GM19324 (cell line): Measurements from ENCODE around the gene PHACTR2.

Experiments
- ATAC-seq: cut with Tn5 transposase; IDR thresholded peaks from one replicate; pipeline ENCODE4 v1.9.1; 2021; ENCODE audit warnings: mild to moderate bottlenecking, moderate library complexity; ENCODE audit not compliant: unreplicated experiment, low FRiP score

The PHACTR2 gene

DNA sequence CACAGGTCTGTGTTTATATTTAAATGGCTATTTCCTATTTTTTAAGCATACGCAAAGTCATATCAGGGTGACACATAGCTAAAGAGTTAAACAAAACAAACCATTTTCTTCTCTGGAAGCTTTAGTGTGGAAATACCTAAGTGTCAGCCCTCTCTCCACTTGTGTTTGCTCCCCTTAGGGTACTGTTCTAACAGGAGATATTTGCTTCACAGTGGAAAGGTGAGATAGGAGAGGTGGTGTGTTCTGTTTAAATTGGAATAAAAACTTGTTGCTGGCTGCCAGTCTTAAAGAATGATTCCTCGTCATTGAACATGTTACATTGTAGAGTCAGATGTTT, 18.9 kb downstream of the PHACTR2 start:
- no peak for ATAC-seq

DNA sequence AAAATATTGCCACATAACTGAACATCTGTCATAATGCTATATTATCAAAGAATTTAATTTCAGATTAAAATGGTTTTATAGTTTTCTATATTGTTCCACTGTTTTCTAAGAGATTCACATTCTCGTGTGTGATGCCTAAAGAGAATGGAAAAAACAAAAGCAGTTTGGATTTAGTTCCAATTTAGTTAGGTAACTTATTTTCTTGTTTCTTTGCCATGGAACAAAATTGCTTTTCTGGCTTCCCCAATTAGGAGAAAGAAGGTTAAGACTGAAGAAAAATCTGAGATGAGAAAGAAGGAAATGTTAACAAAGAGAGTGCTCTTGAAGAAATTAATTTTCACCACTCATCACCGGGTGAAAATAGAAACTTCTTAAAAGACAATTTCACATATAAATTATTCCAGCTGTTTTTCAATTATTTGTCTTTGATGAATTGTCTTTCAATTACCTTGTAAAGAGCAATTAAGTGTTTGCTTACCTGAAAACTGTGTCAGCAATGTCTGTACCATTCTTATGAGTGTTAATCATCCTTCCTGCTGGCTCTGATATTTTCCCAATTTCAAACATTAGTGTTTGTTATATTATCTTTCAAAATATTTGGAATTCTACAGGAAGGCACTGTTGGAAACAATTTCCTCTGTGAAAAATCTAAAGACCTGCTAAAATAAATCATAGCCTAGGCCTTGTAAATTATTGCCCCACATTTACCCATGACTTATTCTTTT, 19.5 kb downstream of the PHACTR2 start:
- no peak for ATAC-seq

DNA sequence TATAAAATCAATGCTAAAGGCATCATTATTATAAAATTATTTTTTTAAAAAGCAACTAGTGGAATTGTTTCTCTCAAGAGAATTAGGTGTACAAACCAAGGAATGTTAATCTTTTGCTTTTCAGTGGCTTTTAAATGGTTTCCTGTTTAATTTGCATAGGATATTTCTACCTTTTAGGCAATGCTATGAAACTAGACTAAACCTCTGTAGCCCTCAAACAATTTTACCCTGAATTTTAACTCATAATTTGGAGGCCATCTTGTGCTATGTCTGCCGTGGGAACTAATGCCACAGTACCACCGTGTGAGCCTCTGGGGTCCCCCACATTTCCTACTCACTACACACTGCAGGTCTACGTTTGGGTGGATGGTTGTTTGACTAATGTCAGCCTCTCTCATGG, 20.6 kb downstream of the PHACTR2 start:
- no peak for ATAC-seq

DNA sequence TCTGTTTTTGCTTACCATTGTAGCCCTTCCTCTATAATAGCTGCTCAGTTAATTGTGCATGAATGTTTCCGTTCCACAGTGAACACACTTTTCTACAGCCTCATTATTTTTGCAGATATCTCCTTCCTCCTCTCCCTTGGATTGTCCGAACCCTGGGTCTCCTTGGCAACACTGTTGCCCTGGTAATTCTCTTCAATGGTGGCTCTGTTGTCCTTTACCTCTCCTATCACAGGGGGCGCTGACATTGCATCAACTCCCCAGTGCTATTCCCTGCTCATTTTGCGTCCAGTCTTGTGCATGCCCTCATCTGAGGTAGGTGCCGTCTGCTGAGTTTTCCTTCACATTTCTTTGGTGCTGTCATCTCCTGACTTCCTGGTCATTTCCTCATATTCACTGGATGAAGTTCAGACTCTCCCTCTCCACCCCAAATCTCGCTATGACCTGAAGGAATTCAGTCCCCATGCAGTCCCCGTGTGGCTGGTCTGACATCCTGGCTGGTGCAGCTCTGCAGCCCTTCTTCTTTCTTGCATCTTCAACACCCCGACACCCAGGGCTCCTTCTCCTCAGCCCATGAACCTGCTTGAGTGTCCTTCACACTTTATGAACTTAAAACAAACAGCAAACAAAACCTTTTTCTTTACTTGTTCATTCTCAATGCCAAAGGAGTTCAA, 21.1 kb downstream of the PHACTR2 start:
- ATAC-seq, result no peak

DNA sequence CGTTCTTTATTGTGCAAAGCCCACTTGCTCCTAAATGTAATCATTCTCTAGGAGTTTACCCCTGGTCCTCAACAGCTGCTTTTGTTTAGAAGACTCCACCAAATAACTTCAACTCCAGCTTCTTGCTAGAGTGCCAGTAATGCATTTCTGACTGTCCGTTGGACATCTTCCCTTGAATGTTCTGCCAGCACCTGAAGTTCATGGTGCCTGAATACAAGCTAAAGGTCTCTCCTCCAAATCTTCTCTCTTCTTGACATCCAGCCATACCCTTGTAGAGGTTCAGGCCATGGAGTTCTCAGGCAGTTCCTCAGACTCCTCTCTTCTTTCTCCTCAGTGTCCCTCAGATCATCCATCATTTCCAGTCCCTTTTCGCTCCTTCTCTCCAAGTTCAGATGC, 21.7 kb downstream of the PHACTR2 start:
- ATAC-seq, result no peak

DNA sequence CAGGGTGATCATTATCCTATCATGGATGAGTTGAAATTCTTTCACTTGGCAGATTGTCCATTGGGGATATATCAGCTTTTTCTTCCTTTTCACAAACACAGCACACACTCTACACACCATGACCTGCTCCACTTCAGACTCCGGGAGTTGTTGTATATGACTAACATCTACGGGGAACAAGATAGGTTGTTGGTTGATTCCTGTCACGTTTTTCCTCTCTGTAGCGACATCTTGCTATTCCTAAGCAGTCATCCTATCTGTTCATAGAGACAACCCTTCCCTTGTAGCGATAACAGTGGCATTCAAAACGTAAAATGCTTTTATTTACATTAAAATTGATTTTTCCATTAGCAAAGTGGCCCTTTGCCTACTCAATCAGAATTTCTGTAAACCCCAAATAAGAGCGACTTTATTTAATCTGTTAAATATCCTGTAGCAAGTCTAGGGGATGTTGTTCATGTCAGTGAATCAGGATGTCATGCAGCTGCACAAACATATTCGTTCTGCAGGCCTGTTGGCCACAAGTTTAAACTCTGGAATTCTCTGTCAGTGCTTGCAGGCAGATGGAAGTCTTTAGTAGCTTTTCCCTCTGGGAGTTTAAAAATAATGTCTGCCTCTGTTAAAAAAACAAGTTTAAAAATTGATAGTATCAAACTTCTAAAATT, 23.1 kb downstream of the PHACTR2 start:
- no peak for ATAC-seq

DNA sequence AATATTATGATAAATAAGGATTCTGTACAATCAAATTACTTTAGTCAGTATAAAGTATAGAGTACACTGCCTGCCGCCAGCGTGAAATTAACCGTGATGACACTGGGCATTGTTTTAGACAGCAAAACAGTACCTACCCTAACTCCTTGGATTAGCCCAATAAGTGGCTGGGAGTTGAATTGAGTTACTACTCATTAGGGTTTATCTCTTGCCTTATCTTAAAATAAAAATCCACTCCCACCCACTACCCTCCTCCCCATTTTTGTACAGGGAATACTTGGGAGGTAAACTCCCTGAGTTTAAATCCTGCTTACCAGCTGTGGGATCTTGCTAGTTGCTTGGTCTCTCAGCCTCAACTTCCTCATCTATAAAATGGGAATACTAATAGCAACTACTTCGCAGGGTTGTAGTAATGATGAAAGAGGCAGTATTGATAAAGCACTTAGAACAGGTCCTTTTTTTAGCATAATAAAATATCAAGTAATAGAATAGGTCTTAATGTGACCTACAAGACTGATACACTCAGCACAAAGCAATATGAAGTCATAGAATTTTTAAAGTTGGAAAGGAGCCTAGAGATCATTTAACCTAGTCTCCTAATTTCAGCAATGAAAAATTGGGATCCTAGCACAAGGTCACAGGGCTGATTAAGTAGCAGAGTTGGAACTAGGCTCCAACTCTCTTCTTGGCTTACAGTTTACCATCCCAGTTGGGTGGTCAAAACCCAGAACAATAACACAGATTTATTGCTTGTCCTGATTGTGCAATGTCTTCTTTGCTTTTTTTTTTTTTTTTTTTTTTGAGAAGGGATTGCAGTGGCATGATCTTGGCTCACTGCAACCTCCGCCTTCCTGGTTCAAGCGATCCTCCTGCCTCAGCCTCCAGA, 23.8 kb downstream of the PHACTR2 start:
- no peak for ATAC-seq

DNA sequence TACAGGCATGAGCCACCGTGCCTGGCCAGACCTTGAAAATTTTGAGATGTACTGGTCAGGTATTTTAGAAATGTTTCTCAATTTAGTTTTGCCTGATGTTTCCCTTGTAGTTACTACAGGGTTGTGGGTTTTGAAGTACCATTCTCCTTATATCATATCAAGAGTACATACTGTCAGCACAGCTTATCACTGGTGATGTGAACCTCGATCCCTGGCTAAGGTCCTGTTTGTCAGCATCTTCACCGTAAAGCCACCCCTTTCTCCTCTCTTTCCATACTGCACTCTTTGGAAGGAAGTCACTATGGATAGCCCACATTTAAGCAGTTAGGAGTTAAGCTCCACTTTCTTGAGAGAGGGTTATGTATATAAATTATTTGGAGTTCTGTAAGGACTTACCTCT, 27.8 kb downstream of the PHACTR2 start:
- no peak for ATAC-seq

- ATAC-seq, result no peak
Observed at GRCh38 chr6:143707697-143708096, 29.9 kb downstream of the PHACTR2 start.

DNA sequence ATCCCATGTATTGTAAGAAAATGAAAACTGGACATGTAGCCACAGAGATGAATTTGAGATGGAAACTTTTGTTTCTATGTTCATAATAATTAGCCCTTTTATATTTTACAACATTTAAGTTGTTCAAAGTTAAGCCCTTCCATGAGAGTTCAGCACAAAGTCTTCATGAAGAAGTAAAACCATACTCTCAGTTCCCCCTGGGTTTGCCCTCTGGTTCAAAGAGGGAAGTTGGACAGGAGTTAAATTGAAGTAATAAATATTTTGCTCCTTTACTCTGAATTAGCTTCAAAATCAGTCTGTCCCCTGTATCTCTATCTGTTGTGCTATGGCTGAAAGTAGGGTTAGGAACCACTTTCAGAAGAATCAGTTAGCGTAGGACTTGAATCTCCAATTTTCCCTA, 31.1 kb downstream of the PHACTR2 start:
- no peak for ATAC-seq

DNA sequence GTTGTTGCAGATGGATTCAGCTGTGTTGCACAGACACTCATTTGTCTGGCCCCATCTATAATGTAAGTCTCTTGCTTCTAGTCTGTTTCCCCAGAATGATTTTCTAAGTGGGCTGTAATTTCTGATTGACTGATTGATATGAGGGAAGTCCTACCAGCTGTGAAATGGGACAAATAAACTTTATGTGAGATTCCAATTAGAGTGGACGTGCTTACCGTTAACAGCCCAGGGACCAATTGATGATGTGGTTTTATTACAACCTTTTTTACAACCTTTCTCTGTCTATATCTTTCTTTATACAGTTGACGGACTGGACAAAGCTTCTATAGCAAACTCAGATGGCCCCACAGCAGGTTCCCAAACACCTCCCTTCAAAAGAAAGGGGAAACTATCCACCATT, 33.9 kb downstream of the PHACTR2 start:
- no peak for ATAC-seq

DNA sequence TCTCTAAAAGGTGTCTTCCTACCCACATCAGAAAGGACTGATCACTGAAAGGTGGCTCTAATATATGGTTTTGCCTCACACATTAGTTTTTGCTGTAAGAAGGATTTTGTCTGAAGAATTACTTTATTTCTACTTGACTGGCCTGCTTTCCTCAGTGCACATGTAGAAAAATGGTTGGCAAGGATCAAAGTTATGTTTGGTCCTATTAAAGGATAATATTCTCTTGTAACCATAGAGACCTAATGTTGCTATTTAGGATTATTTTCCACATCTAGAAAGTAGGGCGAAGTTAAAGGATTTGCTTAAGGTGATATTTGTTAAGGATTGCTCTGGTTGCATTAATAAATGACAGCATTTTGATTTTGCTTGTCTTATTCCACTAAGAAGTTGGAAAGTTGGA, 40.7 kb downstream of the PHACTR2 start:
- no peak for ATAC-seq

DNA sequence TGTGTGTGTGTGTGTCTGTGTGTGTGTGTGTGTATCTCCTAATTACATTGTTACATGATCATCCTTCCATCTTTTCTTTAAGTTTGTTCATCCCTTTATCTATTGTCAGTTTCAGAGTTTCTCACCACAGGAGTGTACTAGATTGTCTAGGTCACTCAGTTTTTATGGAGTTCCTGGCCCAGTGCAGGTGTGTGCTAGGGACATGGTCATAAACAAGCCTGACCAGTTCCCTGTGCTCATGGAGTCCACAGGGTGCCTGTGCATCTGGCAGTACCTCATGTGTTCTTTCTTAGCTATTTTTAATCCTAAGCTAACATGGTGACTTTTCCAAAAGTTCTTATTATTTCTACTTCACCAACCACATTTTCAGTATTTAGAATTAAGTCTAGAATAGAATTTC, 43.9 kb downstream of the PHACTR2 start:
- ATAC-seq, result no peak

DNA sequence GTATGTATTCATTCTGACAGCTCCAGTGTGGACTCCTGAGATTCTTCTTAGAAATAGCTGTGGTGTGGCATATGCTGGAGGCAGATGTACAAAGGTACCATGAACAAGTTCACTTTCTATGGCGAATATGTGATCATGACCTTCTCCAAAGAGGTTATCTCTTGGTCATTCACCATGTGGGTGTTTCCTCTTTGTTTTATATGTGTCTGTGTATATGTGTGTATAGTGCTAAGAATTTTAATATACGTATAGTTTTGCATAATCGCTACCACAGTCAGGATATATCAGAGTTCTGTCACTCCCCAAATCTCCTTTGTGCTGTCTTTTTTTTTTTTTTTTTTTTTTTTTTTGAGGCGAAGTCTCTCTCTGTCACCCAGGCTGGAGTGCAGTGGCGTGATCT, 47.1 kb downstream of the PHACTR2 start:
- no peak for ATAC-seq

DNA sequence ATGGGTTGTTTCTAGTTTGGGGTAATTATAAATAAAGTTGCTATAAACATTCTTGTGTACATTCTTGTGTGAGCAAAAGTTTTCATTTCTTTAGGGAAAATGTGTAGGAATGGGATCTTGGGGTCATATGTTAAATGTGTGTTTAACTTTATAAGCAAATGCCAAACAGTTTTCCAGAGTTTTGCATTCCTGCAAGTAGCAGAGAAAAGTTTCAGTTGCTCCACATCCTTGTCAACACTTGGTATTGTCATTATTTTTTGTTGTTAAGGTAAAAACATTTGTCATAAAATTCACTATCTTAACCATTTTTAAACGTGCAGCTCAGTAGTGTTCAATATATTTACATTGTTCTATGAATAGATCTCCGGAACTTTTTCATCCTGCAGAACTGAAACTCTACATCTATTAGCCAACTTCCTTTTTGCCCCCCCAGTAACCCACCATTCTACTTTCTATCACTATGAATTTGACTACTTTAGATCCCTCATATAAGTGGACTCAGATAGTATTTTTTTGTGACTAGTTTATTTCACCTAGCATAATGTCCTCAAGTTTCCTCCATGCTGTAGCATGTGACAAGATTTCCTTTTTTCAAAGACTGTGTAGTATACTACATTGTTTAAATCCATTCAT, 48.4 kb downstream of the PHACTR2 start:
- no peak for ATAC-seq

GRCh38 chr6:143727035-143727434, 49.3 kb downstream of the PHACTR2 start:
- no peak for ATAC-seq

- no peak for ATAC-seq
Observed at GRCh38 chr6:143731789-143732188, 54.0 kb downstream of the PHACTR2 start.

- no peak for ATAC-seq
Observed at GRCh38 chr6:143732536-143732935, 54.8 kb downstream of the PHACTR2 start.

DNA sequence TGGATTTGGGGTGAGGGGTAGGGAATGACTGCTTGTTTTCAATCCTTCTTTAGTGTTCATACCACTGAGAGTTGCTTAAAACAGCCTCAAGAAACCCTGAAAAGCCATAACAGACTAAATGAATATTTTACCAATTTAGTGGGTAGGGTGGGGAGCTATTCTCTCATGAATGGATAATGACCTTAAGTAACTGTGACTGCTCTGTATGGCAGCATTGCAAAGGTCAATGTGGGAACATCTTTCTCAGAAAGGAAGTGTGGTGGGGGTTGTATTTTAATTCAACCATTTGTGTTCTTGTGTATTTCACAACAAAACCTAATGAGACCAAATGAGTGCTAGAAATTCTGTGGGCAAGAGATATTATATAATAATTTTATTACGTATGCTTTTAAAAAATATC, 55.7 kb downstream of the PHACTR2 start:
- ATAC-seq, result no peak

DNA sequence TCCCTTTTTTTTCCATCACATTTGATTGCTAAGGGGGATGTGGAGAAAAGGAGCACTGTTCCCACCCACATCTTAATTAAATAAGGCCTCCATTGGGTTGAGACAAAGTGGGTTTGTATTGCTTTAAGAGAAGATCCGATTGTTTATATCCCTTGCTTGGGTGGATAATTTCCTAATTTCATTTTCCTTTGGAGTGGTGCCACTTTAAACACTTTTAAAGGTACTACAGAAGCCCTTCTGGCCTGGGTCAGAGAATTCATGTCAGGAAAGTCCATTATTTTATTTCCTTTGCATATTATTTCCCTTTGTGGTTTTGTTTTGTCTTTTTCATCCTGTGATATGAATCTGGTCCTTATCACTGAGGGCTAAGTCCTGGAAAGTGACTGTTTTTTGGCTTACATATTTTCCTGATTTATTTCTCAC, 56.9 kb downstream of the PHACTR2 start:
- ATAC-seq, result no peak
